PC-9 (cell line): ENCODE data around the gene GMPPB.

ENCODE experiments used
- EZH2 ChIP-seq: fragments of 200-600 bp; sonication (generic); IDR thresholded peaks from 2 replicates; pipeline ENCODE4 v1.8.0; 2017; ENCODE audit warnings: antibody characterized with exemption, low read depth
- TF ChIP-seq, protein P1 (sequence below): fragments of 200-600 bp; sonication (generic); conservative IDR thresholded peaks from 2 replicates; pipeline ENCODE4 v1.6.1; 2017; ENCODE audit warnings: mixed run types, antibody characterized with exemption, mild to moderate bottlenecking, moderate library complexity

DNA sequence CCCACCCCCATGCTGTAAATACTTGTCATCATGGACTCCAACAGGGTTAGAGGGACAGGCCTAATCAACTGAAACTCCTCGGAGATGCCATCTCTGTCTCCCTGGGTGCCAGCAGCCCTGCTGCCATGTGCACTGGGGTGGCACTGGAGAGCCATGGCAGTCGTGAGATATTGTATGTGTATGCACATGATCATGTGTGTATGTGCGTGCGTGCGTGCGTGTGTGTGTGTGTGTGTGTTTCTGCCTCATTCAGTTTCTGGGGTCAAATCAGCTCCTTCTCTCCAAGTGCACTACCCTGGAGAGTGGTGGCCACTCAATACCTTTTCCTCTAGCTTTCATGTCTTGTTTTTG, 52.8 kb downstream of the GMPPB start:
- no peak for TF ChIP-seq EZH2
- TF ChIP-seq, protein P1, sequence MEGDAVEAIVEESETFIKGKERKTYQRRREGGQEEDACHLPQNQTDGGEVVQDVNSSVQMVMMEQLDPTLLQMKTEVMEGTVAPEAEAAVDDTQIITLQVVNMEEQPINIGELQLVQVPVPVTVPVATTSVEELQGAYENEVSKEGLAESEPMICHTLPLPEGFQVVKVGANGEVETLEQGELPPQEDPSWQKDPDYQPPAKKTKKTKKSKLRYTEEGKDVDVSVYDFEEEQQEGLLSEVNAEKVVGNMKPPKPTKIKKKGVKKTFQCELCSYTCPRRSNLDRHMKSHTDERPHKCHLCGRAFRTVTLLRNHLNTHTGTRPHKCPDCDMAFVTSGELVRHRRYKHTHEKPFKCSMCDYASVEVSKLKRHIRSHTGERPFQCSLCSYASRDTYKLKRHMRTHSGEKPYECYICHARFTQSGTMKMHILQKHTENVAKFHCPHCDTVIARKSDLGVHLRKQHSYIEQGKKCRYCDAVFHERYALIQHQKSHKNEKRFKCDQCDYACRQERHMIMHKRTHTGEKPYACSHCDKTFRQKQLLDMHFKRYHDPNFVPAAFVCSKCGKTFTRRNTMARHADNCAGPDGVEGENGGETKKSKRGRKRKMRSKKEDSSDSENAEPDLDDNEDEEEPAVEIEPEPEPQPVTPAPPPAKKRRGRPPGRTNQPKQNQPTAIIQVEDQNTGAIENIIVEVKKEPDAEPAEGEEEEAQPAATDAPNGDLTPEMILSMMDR = no peak
